IMR-90 (cell line): ENCODE measurements around the gene KCNMB1. TPM values are rescaled to one million over a fixed set of nuclear protein-coding genes. Genes with fewer than 3 reads are reported as not detected.

Experiments used
- ATAC-seq: fragments of 200-7000 bp; cut with Tn5 transposase; 2 replicates; pipeline ENCODE4 v1.9.1; 2020; ENCODE audit warnings: low read depth, mild to moderate bottlenecking, moderate library complexity
- BruUV-seq: library from RNA; stranded (reverse); fragments of 400-500 nt; replicated peaks from 2 replicates; lab custom pipeline; 2021; lab: Mats Ljungman, UMichigan
- CTCF ChIA-PET: fragments of 300-600 bp; formaldehyde crosslinking; extraction: SDS; loops from one replicate; lab custom pipeline; 2021; ENCODE audit warnings: antibody characterized with exemption; lab: Yijun Ruan, JAX
- POLR2A ChIA-PET: fragments of 300-600 bp; sonication (Branson Sonifier 250); formaldehyde crosslinking; loops from one replicate; lab custom pipeline; 2022; ENCODE audit warnings: antibody characterized with exemption; ENCODE audit not compliant: unreplicated experiment; lab: Charles Lee
- DNase-seq: peaks from one replicate; pipeline ENCODE4 v3.0.0; 2013
- H2AFZ ChIP-seq: replicated peaks from 2 replicates; pipeline ENCODE3; 2013; ENCODE audit warnings: low read length, mild to moderate bottlenecking; ENCODE audit not compliant: poor library complexity
- H2AK5ac ChIP-seq: 2 replicates; pipeline ENCODE4 v1.6.1; 2013; ENCODE audit warnings: low read depth, low read length, inconsistent platforms
- H2AK9ac ChIP-seq: replicated peaks from 2 replicates; pipeline ENCODE3; 2013; ENCODE audit warnings: mild to moderate bottlenecking, low read depth, low read length, moderate library complexity; ENCODE audit not compliant: poor library complexity
- H2BK120ac ChIP-seq: 2 replicates; pipeline ENCODE4 v1.6.1; 2013; ENCODE audit warnings: low read depth, low read length, inconsistent platforms
- H2BK15ac ChIP-seq: 3 replicates; pipeline ENCODE4 v1.6.1; 2013; ENCODE audit warnings: low read depth, low read length, inconsistent platforms
- H2BK20ac ChIP-seq: 2 replicates; pipeline ENCODE4 v1.6.1; 2013; ENCODE audit warnings: low read depth, mild to moderate bottlenecking, inconsistent platforms, low read length, moderate library complexity
- H2BK5ac ChIP-seq: 2 replicates; pipeline ENCODE4 v1.6.1; 2013; ENCODE audit warnings: mild to moderate bottlenecking, low read depth, low read length, inconsistent platforms; ENCODE audit not compliant: poor library complexity, severe bottlenecking
- H3K14ac ChIP-seq: replicated peaks from 2 replicates; pipeline ENCODE4 v1.6.1; 2013; ENCODE audit warnings: low read depth, low read length, inconsistent platforms
- H3K18ac ChIP-seq: 2 replicates; pipeline ENCODE4 v1.6.1; 2013; ENCODE audit warnings: low read depth, low read length, control low read depth
- H3K23ac ChIP-seq: 2 replicates; pipeline ENCODE4 v1.6.1; 2013; ENCODE audit warnings: low read depth, low read length, inconsistent platforms
- H3K27ac ChIP-seq: 2 replicates; pipeline ENCODE4 v1.5.1; 2013; ENCODE audit warnings: mild to moderate bottlenecking, control low read depth, low read length; ENCODE audit not compliant: insufficient read depth
- H3K27me3 ChIP-seq: 2 replicates; pipeline ENCODE4 v1.6.1; 2013; ENCODE audit warnings: low read length; ENCODE audit not compliant: control insufficient read depth, insufficient read depth
- H3K36me3 ChIP-seq: 2 replicates; pipeline ENCODE4 v1.6.1; 2013; ENCODE audit warnings: low read length, mixed read lengths; ENCODE audit not compliant: control insufficient read depth, insufficient read depth
- H3K4ac ChIP-seq: 2 replicates; pipeline ENCODE4 v1.6.1; 2013; ENCODE audit warnings: low read depth, low read length, inconsistent platforms
- H3K4me1 ChIP-seq: 2 replicates; pipeline ENCODE4 v1.6.1; 2013; ENCODE audit warnings: low read length, mixed read lengths; ENCODE audit not compliant: control insufficient read depth, insufficient read depth
- H3K4me2 ChIP-seq: 2 replicates; pipeline ENCODE4 v1.6.1; 2013; ENCODE audit warnings: low read depth, mild to moderate bottlenecking, control low read depth, low read length, moderate library complexity
- H3K4me3 ChIP-seq: 2 replicates; pipeline ENCODE4 v1.5.1; 2013; ENCODE audit warnings: low read depth, mild to moderate bottlenecking, control low read depth, low read length, moderate library complexity; ENCODE audit not compliant: insufficient read depth
- H3K56ac ChIP-seq: 2 replicates; pipeline ENCODE4 v1.6.1; 2013; ENCODE audit warnings: low read length, inconsistent platforms; ENCODE audit not compliant: insufficient read depth; ENCODE audit errors: extremely low read depth
- H3K79me1 ChIP-seq, 2 experiments: 2 replicates each; pipeline ENCODE4 v1.6.1; 2013; ENCODE audit warnings: low read length in 2 of 2, inconsistent platforms in 1 of 2, low read depth in 1 of 2
- H3K9ac ChIP-seq: 2 replicates; pipeline ENCODE4 v1.6.1; 2013; ENCODE audit warnings: low read depth, low read length, control low read depth
- H3K9me1 ChIP-seq: 2 replicates; pipeline ENCODE4 v1.6.1; 2013; ENCODE audit warnings: low read length, inconsistent platforms; ENCODE audit not compliant: insufficient read depth
- H3K9me3 ChIP-seq: 2 replicates; pipeline ENCODE4 v1.6.1; 2013; ENCODE audit warnings: low read length; ENCODE audit not compliant: control insufficient read depth, insufficient read depth
- H4K20me1 ChIP-seq: 2 replicates; pipeline ENCODE4 v1.6.1; 2013; ENCODE audit warnings: low read length, inconsistent platforms; ENCODE audit not compliant: insufficient read depth
- H4K5ac ChIP-seq: 2 replicates; pipeline ENCODE4 v1.6.1; 2013; ENCODE audit warnings: mild to moderate bottlenecking, low read depth, low read length, control low read depth
- H4K8ac ChIP-seq, 2 experiments: 2 replicates each; pipeline ENCODE4 v1.6.1; 2013; ENCODE audit warnings: low read depth in 2 of 2, low read length in 2 of 2, control low read depth in 1 of 2, inconsistent platforms in 1 of 2
- H4K91ac ChIP-seq: 2 replicates; pipeline ENCODE4 v1.6.1; 2013; ENCODE audit warnings: low read depth, low read length, inconsistent platforms; ENCODE audit not compliant: insufficient read depth
- CEBPB ChIP-seq: IDR thresholded peaks from 2 replicates; pipeline ENCODE4 v1.6.1; 2012; ENCODE audit warnings: low read depth, low read length, improper control_type of control experiment
- ELK1 ChIP-seq: fragments of 150-350 bp; IDR thresholded peaks from 2 replicates; pipeline ENCODE4 v1.6.1; 2016; ENCODE audit warnings: low read depth, mild to moderate bottlenecking, low read length, moderate library complexity, borderline replicate concordance
- MAFK ChIP-seq: IDR thresholded peaks from 2 replicates; pipeline ENCODE4 v1.6.1; 2012; ENCODE audit warnings: low read depth, low read length, improper control_type of control experiment
- RCOR1 ChIP-seq: IDR thresholded peaks from 2 replicates; pipeline ENCODE4 v1.6.1; 2012; ENCODE audit warnings: mild to moderate bottlenecking, low read length, improper control_type of control experiment; ENCODE audit not compliant: insufficient replicate concordance
- WGBS, 2 experiments: methylation state at CpG; one replicate each; pipeline versions ENCODE4 v1.1.5 to v1.1.7; 2013; ENCODE audit warnings: missing lambda C conversion rate in 2 of 2; ENCODE audit not compliant: insufficient read length in 1 of 2; ENCODE audit errors: extremely low coverage in 2 of 2; 5-methylcytosine and 5-hydroxymethylcytosine counted together
- dilution Hi-C: fragments of 300-500 bp; cut with HindIII; formaldehyde crosslinking; loops from one replicate; pipeline ENCODE4 v1.14.3; 2018; ENCODE audit warnings: low sequenced_read_pairs; ENCODE audit not compliant: unreplicated experiment
- in situ Hi-C: fragments of 300-500 bp; cut with MboI; formaldehyde crosslinking; loops from 3 replicates; pipeline ENCODE4 v1.14.3; 2019; ENCODE audit warnings: low sequenced_read_pairs, inconsistent platforms, mixed read lengths
- intact Hi-C: fragments of 100-400 bp; cut with micrococcal nuclease; formaldehyde crosslinking; loops from 2 replicates; pipeline ENCODE4 v1.10.0; 2022
- polyA plus RNA-seq, 3 experiments: library from polyadenylated mRNA; depleted of rRNA; stranded (reverse); fragments of >200 nt; gene quantifications; 2 replicates each; pipeline ENCODE4 v1.2.3, GENCODE V29; 2012; ENCODE audit warnings: low replicate concordance in 1 of 3
- total RNA-seq: library from RNA; depleted of rRNA; stranded (reverse); fragments of >200 nt; gene quantifications from 2 replicates; pipeline ENCODE4 v1.2.3, GENCODE V29; 2012
- TF ChIP-seq, protein P1 (sequence below): conservative IDR thresholded peaks from 2 replicates; pipeline ENCODE4 v1.5.1; 2012; ENCODE audit warnings: mild to moderate bottlenecking, low read depth, low read length, improper control_type of control experiment

Gene KCNMB1
- total and polyA plus RNA-seq, 2 of the 4 experiments (the other 2 are of a cell fraction), result not detected

GRCh38 chr5:170341545-170341944 lies 47.6 kb downstream of the KCNMB1 start:
- no peak overlapping the region for H2AK9ac ChIP-seq
- no peak for DNase-seq
- no peak overlapping the region for H3K4ac ChIP-seq
- ChIA-PET POLR2A (no interaction called here), CTCF (no interaction called here)
- in situ Hi-C loops, result no loop called here
- no peak overlapping the region for H2AK5ac ChIP-seq
- no peak overlapping the region for H3K9ac ChIP-seq
- no peaks in the 10 kb centered on the region for H3K79me1 ChIP-seq
- no peaks in the 10 kb centered on the region for H3K9me1 ChIP-seq
- no peaks in the 10 kb centered on the region for H3K27me3 ChIP-seq
- no peaks in the 10 kb centered on the region for H3K36me3 ChIP-seq
- no peak overlapping the region for H4K8ac ChIP-seq
- no peak overlapping the region for H3K18ac ChIP-seq
- no peak overlapping the region for H2BK5ac ChIP-seq
- H3K4me1 ChIP-seq, result no peaks in the 10 kb centered on the region
- no peak overlapping the region for H4K91ac ChIP-seq
- no peak overlapping the region for H2BK20ac ChIP-seq
- no peak overlapping the region for H4K5ac ChIP-seq
- no TSS peak for BruUV-seq
- no peak overlapping the region for H3K56ac ChIP-seq
- 57% methylated on average over 2 of the region's 9 CpGs; no CpG with 5 or more reads in 1 of the 2 experiments for WGBS, 2 experiments
- H3K14ac ChIP-seq, result no peak overlapping the region
- intact Hi-C loops, result no loop called here
- H3K4me3 ChIP-seq, result no peak overlapping the region
- H3K9me3 ChIP-seq, result no peaks in the 10 kb centered on the region
- H3K27ac ChIP-seq, result no peak overlapping the region
- dilution Hi-C loops, result no loop called here
- no peaks in the 10 kb centered on the region for H4K20me1 ChIP-seq
- no peak overlapping the region for H2BK120ac ChIP-seq
- H2AFZ ChIP-seq, result no peak overlapping the region
- H2BK15ac ChIP-seq, result no peak overlapping the region
- ATAC-seq, result no peak
- H3K23ac ChIP-seq, result no peak overlapping the region
- H3K4me2 ChIP-seq, result no peak overlapping the region
- no peak for TF ChIP-seq CEBPB
- TF ChIP-seq ELK1, result no peak
- TF ChIP-seq, protein P1, sequence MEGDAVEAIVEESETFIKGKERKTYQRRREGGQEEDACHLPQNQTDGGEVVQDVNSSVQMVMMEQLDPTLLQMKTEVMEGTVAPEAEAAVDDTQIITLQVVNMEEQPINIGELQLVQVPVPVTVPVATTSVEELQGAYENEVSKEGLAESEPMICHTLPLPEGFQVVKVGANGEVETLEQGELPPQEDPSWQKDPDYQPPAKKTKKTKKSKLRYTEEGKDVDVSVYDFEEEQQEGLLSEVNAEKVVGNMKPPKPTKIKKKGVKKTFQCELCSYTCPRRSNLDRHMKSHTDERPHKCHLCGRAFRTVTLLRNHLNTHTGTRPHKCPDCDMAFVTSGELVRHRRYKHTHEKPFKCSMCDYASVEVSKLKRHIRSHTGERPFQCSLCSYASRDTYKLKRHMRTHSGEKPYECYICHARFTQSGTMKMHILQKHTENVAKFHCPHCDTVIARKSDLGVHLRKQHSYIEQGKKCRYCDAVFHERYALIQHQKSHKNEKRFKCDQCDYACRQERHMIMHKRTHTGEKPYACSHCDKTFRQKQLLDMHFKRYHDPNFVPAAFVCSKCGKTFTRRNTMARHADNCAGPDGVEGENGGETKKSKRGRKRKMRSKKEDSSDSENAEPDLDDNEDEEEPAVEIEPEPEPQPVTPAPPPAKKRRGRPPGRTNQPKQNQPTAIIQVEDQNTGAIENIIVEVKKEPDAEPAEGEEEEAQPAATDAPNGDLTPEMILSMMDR, result no peak
- TF ChIP-seq RCOR1, result no peak
- TF ChIP-seq MAFK, result no peak
